NCI-H1417 treated with DMSO at 0.1 percent for 48 hours (cell line): ENCODE results near the gene TMEM183A.
A peak's percentile ranks its signal among the peaks of the same experiment; 100 is the strongest.
"Not testable (repeated sequence)": the region's sequence is repeated elsewhere in the genome, so short reads cannot be mapped to it uniquely, and the experiment has no call there.

Experiments
- DNase-seq: peaks from one replicate; lab custom pipeline; 2025; lab: John Stamatoyannopoulos, UW

The TMEM183A gene

DNA sequence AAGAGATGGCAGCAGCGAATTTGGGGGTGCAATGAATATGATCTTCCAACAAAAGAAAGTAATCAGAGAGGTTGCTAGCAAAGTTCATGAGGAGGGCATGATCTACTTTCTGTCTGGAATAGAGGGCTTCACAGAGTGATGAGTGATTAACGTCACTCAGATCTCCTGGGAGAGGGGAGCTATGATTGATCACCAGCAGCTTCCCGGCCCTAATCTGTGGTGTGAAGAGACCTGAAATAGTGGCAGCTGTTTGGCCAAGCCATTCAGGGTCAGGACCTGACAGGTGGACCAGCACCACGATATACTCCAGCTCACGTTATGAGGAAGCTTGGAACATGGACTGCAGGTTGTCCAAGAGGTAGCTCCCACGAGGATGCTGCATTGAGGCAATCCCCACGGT lies 19.9 kb upstream of the TMEM183A start:
- DNase-seq = no peak

DNA sequence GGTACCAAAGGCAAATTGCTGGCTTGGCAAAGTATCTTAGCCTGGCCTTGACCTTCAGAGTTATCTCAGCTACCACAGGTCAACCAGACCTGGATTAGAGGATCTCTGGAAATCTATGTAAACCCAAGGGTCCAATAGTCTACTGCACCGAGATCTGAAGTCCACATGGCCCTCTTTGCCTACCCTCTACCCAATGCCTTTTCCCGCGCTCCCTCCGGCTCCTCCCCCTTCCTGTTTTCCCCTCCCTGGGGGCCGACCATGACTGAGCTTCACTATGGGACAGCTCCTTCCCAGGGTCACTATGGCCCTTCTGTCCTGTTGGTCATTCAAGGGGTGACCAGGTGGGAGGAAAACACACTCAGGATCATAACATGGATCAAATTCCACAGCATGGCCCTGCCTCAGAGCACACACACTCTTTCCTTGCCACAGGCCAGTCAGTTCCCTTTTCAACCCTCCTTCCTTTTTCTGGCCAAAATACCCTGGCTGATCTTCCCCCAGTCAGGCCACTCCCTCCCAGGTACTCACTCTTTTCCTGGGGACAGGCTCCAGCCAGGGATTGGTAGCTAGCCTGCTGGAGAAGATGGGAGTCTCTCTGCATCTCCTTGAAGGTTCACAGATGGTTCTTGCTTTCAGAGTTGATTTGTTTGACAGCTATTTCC lies 19.1 kb upstream of the TMEM183A start:
- no peak for DNase-seq

DNA sequence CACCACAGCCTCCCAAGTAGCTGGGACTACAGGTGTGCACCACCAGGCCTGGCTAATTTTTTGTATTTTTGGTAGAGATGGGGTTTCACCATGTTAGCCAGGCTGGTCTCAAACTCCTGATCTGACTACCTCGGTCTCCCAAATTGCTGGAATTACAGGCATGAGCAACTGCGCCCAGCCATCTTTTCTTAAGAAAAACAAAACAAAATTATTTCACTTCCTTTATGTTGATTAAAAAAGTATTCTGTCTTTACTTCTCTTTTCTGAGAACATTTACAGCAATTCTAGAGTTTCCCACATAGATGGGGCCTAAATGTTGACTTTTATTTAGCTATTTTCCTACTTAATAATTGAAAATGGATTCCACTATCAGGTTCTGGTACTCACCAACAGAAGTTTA lies 17.3 kb upstream of the TMEM183A start:
- no peak for DNase-seq

DNA sequence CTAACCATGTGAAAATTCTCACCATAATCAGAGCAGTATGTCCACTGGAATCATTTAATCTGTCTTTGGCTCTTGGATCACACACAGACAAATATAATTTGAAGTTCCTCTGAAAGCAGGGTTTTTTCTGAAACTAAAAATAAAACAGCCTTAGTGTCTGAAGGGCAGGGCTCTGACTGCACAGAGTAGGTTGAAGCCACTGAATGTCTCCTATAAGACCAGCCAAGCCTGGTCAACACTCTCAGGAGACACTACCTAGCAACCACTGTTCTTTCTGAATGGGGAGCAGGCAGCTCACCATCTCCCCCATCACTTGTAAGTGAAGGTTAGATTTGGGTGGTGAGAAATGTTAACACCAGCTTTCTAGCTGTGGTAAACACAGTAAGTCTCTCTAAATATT lies 16.1 kb upstream of the TMEM183A start:
- no peak for DNase-seq

DNA sequence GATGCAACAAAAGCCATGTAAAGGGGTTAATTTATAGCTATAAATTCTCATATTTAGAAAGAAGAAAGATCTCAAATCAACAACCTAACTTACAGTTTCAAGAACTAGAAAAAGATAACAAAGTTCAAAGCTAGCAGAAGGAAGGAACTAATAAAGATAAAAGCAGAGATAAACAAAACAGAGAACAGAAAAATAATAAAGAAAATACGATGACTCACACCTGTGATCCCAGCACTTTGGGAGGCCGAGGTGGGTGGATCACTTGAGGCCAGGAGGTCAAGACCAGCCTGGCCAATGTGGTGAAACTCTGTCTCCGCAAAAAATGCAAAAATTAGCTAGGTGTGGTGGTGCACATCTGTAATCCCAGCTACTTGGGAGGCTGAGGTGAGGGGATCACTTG lies 12.4 kb upstream of the TMEM183A start:
- no peak for DNase-seq

DNA sequence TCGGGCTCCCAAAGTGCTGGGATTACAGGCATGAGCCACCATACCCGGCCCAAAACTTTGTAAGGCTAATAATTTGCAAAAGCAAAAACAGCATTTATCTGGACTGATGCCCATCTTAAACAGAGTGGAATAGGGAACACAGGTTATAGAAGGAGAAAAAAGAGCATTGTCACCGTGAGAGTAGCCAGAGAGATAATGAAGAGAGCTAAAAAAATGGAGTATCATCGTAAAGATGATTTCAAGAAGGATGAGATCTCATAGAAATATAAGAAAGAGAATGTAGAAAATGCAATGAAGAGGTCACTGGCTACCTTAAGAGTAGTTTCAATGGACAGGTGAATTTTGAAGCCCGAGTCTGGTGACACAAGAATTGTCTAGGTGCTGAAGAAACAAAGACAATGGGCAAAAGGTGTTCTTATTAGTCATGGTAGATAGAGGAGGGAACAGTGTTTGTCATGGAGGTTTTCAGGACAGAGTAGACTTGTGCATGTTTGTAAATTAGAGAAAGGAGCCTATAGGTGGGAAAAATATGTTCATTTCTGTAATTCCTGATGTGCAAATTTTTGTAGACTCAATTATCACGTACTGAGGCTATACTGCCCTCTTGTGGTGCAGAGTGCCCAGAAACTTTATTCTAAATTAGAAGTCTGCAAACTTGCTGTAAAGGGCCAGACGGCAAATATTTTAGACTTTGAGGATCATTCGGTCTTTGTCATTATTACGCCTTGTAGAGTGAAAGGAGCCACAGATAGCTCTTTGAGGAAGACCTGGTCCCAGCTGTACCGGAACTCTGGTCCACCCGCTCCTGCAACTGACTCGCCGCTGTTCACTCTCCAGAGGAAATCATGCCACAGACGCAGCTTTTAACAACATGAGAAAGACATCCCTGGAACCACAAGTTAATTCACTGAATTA lies 8.1 kb upstream of the TMEM183A start:
- no peak for DNase-seq

GRCh38 chr1:203000217-203000944 lies 6.8 kb upstream of the TMEM183A start:
- DNase-seq = no peak

- DNase-seq = no peak
Measured at GRCh38 chr1:203001986-203002385, 5.2 kb upstream of the TMEM183A start.

DNA sequence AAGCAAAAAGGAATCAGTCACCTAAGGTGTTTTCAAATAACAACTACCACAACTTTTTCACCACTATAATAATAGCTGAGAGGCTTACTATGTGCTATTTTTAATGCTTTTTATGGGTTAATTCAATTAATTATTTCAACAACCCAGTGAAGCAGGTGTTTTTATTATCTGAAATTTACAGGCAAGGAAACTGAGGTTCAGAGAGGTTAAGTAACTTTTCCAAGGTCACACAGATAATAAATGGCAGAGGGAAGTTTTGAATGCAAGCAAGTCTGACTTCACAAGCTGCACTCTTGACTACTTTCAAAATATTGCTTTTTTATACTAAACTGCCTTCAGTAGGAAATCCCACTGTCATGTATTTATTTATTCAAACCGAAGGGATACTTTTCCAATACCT lies 4.2 kb upstream of the TMEM183A start:
- no peak for DNase-seq

DNA sequence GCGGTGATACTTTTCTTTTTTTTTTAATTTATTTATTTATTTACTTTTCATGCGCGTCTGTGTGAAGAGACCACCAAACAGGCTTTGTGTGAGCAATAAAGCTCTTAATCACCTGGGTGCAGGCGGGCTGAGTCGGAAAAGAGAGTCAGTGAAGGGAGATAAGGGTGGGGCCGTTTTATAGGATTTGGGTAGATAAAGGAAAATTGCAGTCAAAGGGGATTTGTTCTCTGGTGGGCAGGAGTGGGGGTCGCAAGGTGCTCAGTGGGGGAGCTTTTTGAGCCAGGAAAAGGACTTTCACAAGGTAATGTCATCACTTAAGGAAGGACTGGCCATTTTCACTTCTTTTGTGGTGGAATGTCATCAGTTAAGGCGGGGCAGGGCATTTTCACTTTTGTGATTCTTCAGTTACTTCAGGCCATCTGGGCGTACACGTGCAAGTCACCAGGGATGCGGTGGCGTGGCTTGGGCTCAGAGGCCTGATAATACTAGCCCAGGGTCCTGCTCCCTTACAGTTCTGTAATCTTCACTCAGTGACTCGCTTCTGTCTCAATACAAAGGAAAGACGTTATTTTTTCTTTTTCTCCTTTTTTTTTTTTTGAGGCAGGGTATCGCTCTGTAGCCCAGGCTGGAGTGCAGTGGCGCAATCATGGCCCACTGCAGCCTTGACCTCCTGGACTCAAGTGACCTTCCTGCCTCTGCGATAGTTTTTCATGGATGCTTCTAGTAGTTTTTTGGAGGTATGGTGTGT lies 1.6 kb upstream of the TMEM183A start:
- DNase-seq = not testable (repeated sequence)

DNA sequence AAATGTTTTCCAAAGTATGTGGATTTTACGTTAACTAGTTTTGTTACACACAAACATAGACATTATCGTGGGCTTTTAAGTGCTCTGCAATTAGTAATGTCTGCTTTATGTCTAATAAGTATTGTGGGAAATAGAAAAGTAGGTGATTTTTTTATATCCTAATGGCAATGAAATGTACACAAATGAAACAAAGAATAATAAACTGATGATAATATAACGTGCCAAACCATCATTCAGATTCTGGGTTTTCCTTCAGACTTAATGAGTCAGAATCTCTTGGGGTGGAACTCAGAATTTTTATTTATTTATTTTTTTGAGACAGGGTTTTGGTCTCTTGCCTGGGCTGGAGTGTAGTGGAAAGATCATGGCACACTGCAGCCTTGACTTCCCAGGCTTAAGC lies 2.0 kb downstream of the TMEM183A start:
- DNase-seq = no peak

- no peak for DNase-seq
Measured at GRCh38 chr1:203011582-203011981, 4.4 kb downstream of the TMEM183A start.

DNA sequence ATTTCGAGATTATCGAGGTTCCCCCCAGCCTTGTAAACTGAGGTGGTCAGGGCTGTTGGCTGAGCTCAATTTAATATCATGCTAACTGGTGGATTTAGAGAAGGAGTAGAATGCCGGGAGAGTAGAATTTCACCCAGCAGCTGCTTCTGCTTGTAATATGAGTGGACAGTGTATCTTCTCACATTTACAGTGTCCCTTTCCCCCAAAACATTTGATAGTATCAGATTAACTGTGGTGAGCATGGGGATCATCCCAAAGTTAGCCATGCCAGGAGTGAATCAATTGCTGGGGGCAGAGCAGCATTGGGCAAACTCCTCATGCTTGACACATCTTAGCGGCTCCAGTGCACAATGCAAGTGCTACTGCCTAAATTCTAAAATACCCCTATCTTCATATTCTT lies 9.9 kb downstream of the TMEM183A start:
- no peak for DNase-seq

GRCh38 chr1:203017692-203018091 lies 10.5 kb downstream of the TMEM183A start:
- DNase-seq = no peak

DNA sequence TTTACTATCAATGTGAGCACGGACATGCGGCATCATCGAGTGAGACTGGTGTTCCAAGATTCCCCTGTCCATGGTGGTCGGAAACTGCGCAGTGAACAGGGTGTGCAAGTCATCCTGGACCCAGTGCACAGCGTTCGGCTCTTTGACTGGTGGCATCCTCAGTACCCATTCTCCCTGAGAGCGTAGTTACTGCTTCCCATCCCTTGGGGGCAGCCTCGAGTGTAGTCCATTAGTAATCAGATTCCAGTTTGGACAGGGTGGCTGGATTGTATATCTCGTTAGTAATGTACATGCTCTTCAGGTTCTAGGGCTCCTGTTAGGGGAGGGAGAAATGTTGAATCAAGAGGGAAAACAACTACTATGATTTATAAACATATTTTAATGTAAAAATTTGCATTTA lies 15.7 kb downstream of the TMEM183A start:
- DNase-seq = not testable (repeated sequence)

DNA sequence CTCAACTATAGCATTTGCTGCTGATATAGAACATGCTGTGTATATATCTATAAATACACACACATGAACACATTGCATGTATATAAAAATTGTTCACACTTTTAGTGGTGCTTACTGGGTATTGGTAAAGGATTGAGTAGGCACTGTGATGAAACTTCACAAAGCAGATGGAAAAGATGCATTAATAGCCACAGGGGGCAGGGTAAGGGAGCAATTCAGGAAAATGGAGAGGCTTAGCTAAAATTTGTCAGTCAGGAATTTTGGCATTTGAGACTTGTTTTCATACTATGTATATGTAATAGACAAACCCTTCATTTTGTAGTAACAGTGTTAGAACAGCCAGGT lies 18.5 kb downstream of the TMEM183A start:
- DNase-seq = no peak

DNA sequence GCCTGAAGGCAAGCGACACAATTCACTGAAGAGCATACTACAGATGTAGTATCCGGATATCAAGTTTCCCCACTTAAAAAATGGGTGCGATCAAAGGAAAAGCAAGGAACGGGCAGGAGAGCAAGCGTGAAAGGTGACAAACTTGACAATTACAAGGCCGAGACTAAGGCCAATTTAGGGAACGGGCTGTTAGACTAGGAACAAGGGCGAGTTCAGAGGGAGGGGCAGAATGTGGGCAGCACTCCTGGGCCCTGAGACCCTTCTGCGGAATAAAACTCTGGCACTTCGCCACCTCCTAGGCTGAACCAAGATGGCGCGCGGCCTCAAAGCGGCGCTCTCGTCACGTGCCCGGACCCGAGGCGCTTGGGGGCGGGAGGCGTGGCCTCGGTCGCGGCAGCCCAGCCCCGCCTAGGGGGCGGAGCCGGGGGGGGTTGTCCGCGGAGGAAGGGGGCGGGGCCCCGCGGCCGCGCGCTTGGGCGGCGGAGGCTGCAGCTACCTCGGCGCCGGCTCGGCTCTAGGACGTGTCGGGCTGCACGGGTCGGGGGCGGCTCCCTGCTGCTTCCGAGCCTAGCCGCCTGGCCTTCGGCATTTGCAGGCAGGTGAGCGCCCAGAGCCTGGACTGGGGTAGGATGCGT lies 19.0 kb downstream of the TMEM183A start, which contains the start of gene PPFIA4:
Gene PPFIA4, plus strand, starts transcription at position 461 of the 635 bp plus-strand sequence. CDS start 12,518 bp downstream, outside the sequence.
- DNase-seq = peak; percentile 80

- DNase-seq = no peak
Measured at GRCh38 chr1:203026666-203027663, 19.8 kb downstream of the TMEM183A start.

GRCh38 chr1:203028067-203028783 lies 21.1 kb downstream of the TMEM183A start:
- no peak for DNase-seq
